Measurements from ENCODE around the gene CEP55.
A peak's percentile ranks its signal among the peaks of the same experiment; 100 is the strongest.
"Not testable (repeated sequence)": the region's sequence is repeated elsewhere in the genome, so short reads cannot be mapped to it uniquely, and the experiment has no call there.

CEP55 gene

GRCh38 chr10:93496322-93497041, at the start of gene CEP55:
CEP55 (plus strand) TSS chr10:93496612; CDS start chr10:93500052, 3,440 bp downstream.
- DNase-seq: peak; percentile 83

- DNase-seq: no peak
Observed at GRCh38 chr10:93447019-93447418, 49.4 kb upstream of the CEP55 start.

GRCh38 chr10:93447970-93448369, 48.4 kb upstream of the CEP55 start:
- DNase-seq: no peak

- DNase-seq: no peak
Observed at GRCh38 chr10:93451244-93451947, 45.0 kb upstream of the CEP55 start.

- DNase-seq: no peak
Observed at GRCh38 chr10:93452143-93452542, 44.3 kb upstream of the CEP55 start.

GRCh38 chr10:93454146-93454545, 42.3 kb upstream of the CEP55 start:
- DNase-seq: no peak

GRCh38 chr10:93454736-93455135, 41.7 kb upstream of the CEP55 start:
- DNase-seq: no peak

GRCh38 chr10:93456480-93456879, 39.9 kb upstream of the CEP55 start:
- no peak for DNase-seq

- no peak for DNase-seq
Observed at GRCh38 chr10:93457511-93457910, 38.9 kb upstream of the CEP55 start.

GRCh38 chr10:93458821-93459257, 37.6 kb upstream of the CEP55 start:
- no peak for DNase-seq

- DNase-seq: no peak
Observed at GRCh38 chr10:93459466-93459865, 36.9 kb upstream of the CEP55 start.

- no peak for DNase-seq
Observed at GRCh38 chr10:93461109-93461806, 35.2 kb upstream of the CEP55 start.

- DNase-seq: no peak
Observed at GRCh38 chr10:93461807-93462178, 34.6 kb upstream of the CEP55 start.

GRCh38 chr10:93462371-93462770, 34.0 kb upstream of the CEP55 start:
- DNase-seq: no peak

- DNase-seq: no peak
Observed at GRCh38 chr10:93462881-93463280, 33.5 kb upstream of the CEP55 start.

- DNase-seq: no peak
Observed at GRCh38 chr10:93463723-93464476, 32.5 kb upstream of the CEP55 start.

- DNase-seq: no peak
Observed at GRCh38 chr10:93464776-93465388, 31.5 kb upstream of the CEP55 start.

GRCh38 chr10:93465806-93466675, 30.4 kb upstream of the CEP55 start:
- DNase-seq: peak; percentile 75

GRCh38 chr10:93467635-93468034, 28.8 kb upstream of the CEP55 start:
- DNase-seq: not testable (repeated sequence)

GRCh38 chr10:93468461-93469213, 27.8 kb upstream of the CEP55 start:
- no peak for DNase-seq

GRCh38 chr10:93469454-93469853, 27.0 kb upstream of the CEP55 start:
- no peak for DNase-seq

Measured in NCI-H2171 (cell line).